Effector memory CD8-positive, alpha-beta T cell (primary cell): ENCODE measurements around the gene CD48.

Experiments used
- ATAC-seq: fragments of 150-1000 bp; cut with Tn5 transposase; replicated peaks from 2 replicates; pipeline ENCODE4 v1.10.0; 2021; ENCODE audit warnings: mild to moderate bottlenecking, moderate library complexity
- DNase-seq, 3 experiments: peaks; one replicate each; pipeline ENCODE4 v3.0.0; 2021
- H3K27ac Mint-ChIP-seq, 2 donors: one replicate each; pipeline ENCODE4 v1.8.0; 2022; ENCODE audit warnings: mild to moderate bottlenecking in 2 of 2, mixed read lengths in 2 of 2, moderate library complexity in 2 of 2
- H3K27me3 Mint-ChIP-seq, 2 donors: one replicate each; pipeline ENCODE4 v1.8.0; 2022; ENCODE audit warnings: mixed read lengths in 2 of 2
- H3K36me3 Mint-ChIP-seq: one replicate; pipeline ENCODE4 v1.8.0; 2022; ENCODE audit warnings: mild to moderate bottlenecking, moderate library complexity, mixed read lengths; ENCODE audit not compliant: insufficient read depth
- H3K4me1 Mint-ChIP-seq, 2 donors: one replicate each; pipeline ENCODE4 v1.8.0; 2022; ENCODE audit warnings: low read depth in 2 of 2, mixed read lengths in 2 of 2
- H3K4me3 Mint-ChIP-seq, 2 donors: one replicate each; pipeline ENCODE4 v1.8.0; 2022; ENCODE audit warnings: mild to moderate bottlenecking in 2 of 2, mixed read lengths in 2 of 2, moderate library complexity in 2 of 2
- H3K9me3 Mint-ChIP-seq, 2 donors: one replicate each; pipeline ENCODE4 v1.8.0; 2022; ENCODE audit warnings: mixed read lengths in 2 of 2

Gene CD48

GRCh38 chr1:160672789-160673695 is 38.6 kb downstream of the CD48 start:
- Mint-ChIP-seq H3K36me3 (peaks cover 19% of the 10 kb centered on the region), H3K9me3 (no peaks in the 10 kb centered on the region), H3K27ac (no peak overlapping the region), H3K4me3 (no peak overlapping the region), H3K27me3 (no peaks in the 10 kb centered on the region), H3K4me1 (peaks cover 14 to 22% of the 10 kb centered on the region in 2 donors)
- DNase-seq, result no peak
- ATAC-seq, result peak; percentile 45

DNA sequence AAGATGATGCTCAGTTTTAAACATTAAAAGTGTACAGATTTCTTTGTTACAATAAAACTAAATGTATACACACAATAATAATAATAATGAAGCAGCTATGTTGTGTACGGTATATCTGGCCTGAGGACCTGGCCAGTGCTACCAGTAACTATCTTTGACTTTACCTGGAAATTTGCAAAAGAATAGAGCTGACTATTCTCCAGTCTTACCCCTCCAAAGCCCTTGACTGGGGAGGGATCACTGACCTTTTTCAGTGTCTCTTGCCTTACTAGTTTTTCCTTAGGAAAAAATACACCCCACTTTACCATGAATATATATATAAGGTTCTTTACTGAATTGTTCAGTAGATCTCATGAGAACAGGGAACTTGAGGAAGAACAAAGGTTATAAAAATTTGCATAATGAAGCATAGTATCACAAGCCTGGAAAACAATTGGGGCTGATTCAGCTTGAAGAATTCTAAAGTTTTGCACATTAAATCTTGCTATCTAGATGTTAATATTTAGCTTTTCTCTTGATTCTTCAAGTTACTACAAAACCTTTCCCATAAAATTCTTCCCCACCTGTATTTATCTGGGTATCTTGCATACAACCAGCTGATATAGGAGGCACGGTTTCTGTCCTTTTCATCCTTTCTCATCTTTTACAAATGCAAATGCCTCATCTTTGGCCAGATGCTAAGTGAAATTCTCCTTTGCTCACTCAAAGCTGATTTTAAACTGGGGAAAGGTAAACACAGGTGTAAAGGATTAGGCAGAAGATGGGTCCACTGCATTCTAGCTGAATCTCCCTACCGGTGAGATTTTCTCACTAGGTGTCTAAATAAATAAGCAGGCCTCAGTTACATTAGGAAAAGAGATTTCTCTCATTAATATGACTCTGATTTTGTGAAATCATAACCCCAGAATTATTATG is 39.8 kb downstream of the CD48 start:
- Mint-ChIP-seq H3K4me3 (no peak overlapping the region), H3K27ac (no peak overlapping the region), H3K4me1 (peaks cover 12 to 25% of the 10 kb centered on the region in 2 donors), H3K27me3 (no peaks in the 10 kb centered on the region), H3K9me3 (no peaks in the 10 kb centered on the region), H3K36me3 (peaks cover 8% of the 10 kb centered on the region)
- no peak for ATAC-seq
- DNase-seq, result no peak

DNA sequence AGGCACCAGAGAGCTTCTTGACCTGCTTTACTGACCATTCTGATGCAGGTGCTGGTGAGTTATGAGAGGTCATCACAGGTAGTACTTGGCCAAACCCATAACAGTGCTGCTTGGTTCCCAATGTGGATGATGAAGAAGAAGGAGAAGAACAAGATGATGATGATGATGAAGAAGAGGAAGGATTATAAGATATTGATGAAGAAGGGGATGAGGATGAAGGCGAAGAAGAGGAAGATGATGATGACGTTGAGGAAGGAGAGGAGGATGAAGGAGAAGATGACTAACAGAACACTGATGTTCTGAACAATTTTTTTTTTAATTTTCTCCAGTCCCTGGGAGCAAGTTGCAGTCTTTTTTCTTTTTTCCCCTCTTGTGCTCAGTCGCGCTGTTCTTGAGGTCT is 40.9 kb downstream of the CD48 start:
- ATAC-seq, result no peak

GRCh38 chr1:160669802-160670201 is 41.8 kb downstream of the CD48 start:
- Mint-ChIP-seq H3K27ac (no peak overlapping the region), H3K36me3 (peaks cover 2% of the 10 kb centered on the region), H3K4me3 (no peak overlapping the region), H3K27me3 (no peaks in the 10 kb centered on the region), H3K4me1 (peaks cover 16 to 36% of the 10 kb centered on the region in 2 donors), H3K9me3 (no peaks in the 10 kb centered on the region)
- no peak for ATAC-seq
- DNase-seq, result no peak

More for the DNA sequence above, 40.9 kb downstream of the CD48 start:
- Mint-ChIP-seq H3K4me3 (no peak overlapping the region), H3K9me3 (no peaks in the 10 kb centered on the region), H3K36me3 (no peaks in the 10 kb centered on the region), H3K27me3 (no peaks in the 10 kb centered on the region), H3K4me1 (peaks cover 14 to 31% of the 10 kb centered on the region in 2 donors), H3K27ac (peak overlapping the region in 1 of 2 donors; percentile 78)
- DNase-seq, result no peak

- DNase-seq (no peak), ATAC-seq (no peak)
- peaks cover 19 to 41% of the 10 kb centered on the region in 2 donors for H3K4me1 Mint-ChIP-seq
Measured at GRCh38 chr1:160669276-160669675, 42.3 kb downstream of the CD48 start.

GRCh38 chr1:160667896-160668295 is 43.7 kb downstream of the CD48 start:
- no peak overlapping the region for H3K27ac Mint-ChIP-seq
- H3K36me3 Mint-ChIP-seq, result peaks cover 3% of the 10 kb centered on the region
- ATAC-seq, result no peak
- peaks cover 31 to 53% of the 10 kb centered on the region in 2 donors for H3K4me1 Mint-ChIP-seq
- H3K27me3 Mint-ChIP-seq, result no peaks in the 10 kb centered on the region
- H3K9me3 Mint-ChIP-seq, result no peaks in the 10 kb centered on the region
- no peak for DNase-seq
- H3K4me3 Mint-ChIP-seq, result no peak overlapping the region

More at GRCh38 chr1:160669276-160669675, 42.3 kb downstream of the CD48 start:
- Mint-ChIP-seq H3K36me3 (peaks cover 3% of the 10 kb centered on the region), H3K9me3 (no peaks in the 10 kb centered on the region), H3K27ac (no peak overlapping the region), H3K4me3 (no peak overlapping the region), H3K27me3 (no peaks in the 10 kb centered on the region)

- no peak for DNase-seq
- no peaks in the 10 kb centered on the region for H3K27me3 Mint-ChIP-seq
- peak overlapping the region; percentile 61 to 75 for H3K4me3 Mint-ChIP-seq
- ATAC-seq, result no peak
- peaks cover 3% of the 10 kb centered on the region for H3K36me3 Mint-ChIP-seq
- H3K9me3 Mint-ChIP-seq, result no peaks in the 10 kb centered on the region
- H3K4me1 Mint-ChIP-seq, result peaks cover 44 to 62% of the 10 kb centered on the region in 2 donors
- H3K27ac Mint-ChIP-seq, result peak overlapping the region; percentile 71 to 79
Measured at GRCh38 chr1:160666079-160666442, 45.6 kb downstream of the CD48 start.

GRCh38 chr1:160665330-160666078 is 46.1 kb downstream of the CD48 start:
- Mint-ChIP-seq H3K4me3 (peak overlapping the region; percentile 61 to 75), H3K9me3 (no peaks in the 10 kb centered on the region), H3K4me1 (peaks cover 44 to 58% of the 10 kb centered on the region in 2 donors), H3K36me3 (peaks cover 3% of the 10 kb centered on the region), H3K27me3 (no peaks in the 10 kb centered on the region), H3K27ac (peak overlapping the region; percentile 71 to 79)
- ATAC-seq (peak; percentile 39), DNase-seq (no peak)

DNA sequence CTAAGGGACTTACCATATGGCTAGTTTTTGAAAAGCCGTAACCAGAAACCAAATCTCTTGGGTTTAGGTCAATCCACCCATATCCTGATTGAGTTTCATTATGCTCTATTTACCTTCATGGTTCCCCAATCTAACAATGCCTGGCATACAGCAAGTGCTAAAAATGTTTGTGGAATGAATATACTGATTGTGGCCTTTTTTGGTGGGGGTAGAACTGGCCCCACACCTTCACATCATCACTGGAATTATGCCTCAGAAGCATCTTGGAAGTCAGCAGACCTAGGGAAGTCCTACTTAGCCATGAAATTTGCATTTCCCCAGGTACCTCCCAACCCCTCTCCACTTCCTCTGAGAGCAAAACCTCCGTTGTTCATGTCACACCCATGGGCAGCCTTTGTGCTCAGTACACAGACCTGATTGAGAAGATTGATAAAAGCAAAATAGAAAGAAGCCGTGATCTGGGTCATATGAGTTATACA is 47.0 kb downstream of the CD48 start:
- Mint-ChIP-seq H3K27me3 (no peaks in the 10 kb centered on the region), H3K36me3 (peaks cover 3% of the 10 kb centered on the region), H3K27ac (peak overlapping the region; percentile 71 to 79), H3K4me1 (peaks cover 44 to 57% of the 10 kb centered on the region in 2 donors), H3K9me3 (no peaks in the 10 kb centered on the region), H3K4me3 (peak overlapping the region; percentile 61 to 75)
- peak in 1 of 3 experiments; percentile 24 for DNase-seq
- peak; percentile 92 for ATAC-seq

GRCh38 chr1:160662910-160663309 is 48.7 kb downstream of the CD48 start:
- H3K27ac Mint-ChIP-seq, result peak overlapping the region in 1 of 2 donors; percentile 54
- H3K4me1 Mint-ChIP-seq, result peaks cover 48 to 56% of the 10 kb centered on the region in 2 donors
- H3K9me3 Mint-ChIP-seq, result no peaks in the 10 kb centered on the region
- peak overlapping the region; percentile 37 to 49 for H3K4me3 Mint-ChIP-seq
- peak; percentile 21 for ATAC-seq
- H3K36me3 Mint-ChIP-seq, result peaks cover 3% of the 10 kb centered on the region
- no peaks in the 10 kb centered on the region for H3K27me3 Mint-ChIP-seq
- DNase-seq, result no peak

DNA sequence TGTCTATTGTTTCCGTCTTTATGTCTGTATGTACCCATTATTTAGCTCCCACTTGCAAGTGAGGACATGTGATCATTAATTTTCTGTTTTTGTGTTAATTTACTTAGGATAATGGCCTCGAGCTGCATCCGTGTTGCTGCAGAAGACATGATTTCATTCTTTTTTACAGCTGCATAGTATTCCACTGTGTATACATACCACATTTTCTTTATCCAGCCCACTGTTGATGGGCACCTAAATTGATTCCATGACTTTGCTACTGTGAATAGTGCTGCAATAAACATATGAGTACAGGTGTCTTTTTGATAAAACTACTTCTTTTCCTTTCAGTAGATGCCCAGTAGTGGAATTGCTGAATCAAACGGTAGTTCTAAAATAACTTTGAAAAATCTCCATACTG is 52.1 kb downstream of the CD48 start:
- H3K4me1 Mint-ChIP-seq, result peaks cover 27 to 36% of the 10 kb centered on the region in 2 donors
- no peaks in the 10 kb centered on the region for H3K36me3 Mint-ChIP-seq
- H3K4me3 Mint-ChIP-seq, result no peak overlapping the region
- ATAC-seq (no peak), DNase-seq (no peak)
- no peaks in the 10 kb centered on the region for H3K9me3 Mint-ChIP-seq
- H3K27ac Mint-ChIP-seq, result no peak overlapping the region
- no peaks in the 10 kb centered on the region for H3K27me3 Mint-ChIP-seq

DNA sequence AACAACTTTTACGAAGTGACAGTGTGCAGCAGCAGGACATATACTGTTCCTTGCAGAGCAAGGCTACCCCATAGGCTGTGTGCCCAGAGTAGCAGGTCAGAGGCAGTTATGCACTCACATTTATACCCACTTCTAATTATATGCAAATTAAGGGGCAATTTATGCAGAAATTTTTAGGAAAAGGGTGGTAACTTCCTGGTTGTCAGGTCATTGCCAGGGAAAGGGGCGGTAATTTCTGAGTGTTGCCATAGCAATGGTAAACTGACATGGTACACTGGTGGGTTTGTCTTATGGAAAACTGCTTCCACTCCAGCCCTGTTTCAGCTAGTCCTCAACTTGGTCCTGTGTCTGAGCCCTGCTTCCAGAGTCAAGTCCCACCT is 52.8 kb downstream of the CD48 start:
- Mint-ChIP-seq H3K4me1 (peaks cover 20 to 31% of the 10 kb centered on the region in 2 donors), H3K27ac (no peak overlapping the region), H3K4me3 (no peak overlapping the region)

More for the DNA sequence above, 52.8 kb downstream of the CD48 start:
- DNase-seq (no peak), ATAC-seq (no peak)
- no peaks in the 10 kb centered on the region for H3K27me3 Mint-ChIP-seq
- H3K9me3 Mint-ChIP-seq, result no peaks in the 10 kb centered on the region
- H3K36me3 Mint-ChIP-seq, result no peaks in the 10 kb centered on the region
